GM18519 (cell line): ENCODE measurements around the gene GTF2H4.

Source experiments
- ATAC-seq: cut with Tn5 transposase; IDR thresholded peaks from one replicate; pipeline ENCODE4 v1.9.1; 2021; ENCODE audit warnings: mild to moderate bottlenecking, moderate library complexity; ENCODE audit not compliant: unreplicated experiment, low FRiP score

Gene GTF2H4

GRCh38 chr6:30947231-30947630 is 39.2 kb downstream of the GTF2H4 start:
- no peak for ATAC-seq

GRCh38 chr6:30948811-30949210 is 40.8 kb downstream of the GTF2H4 start:
- no peak for ATAC-seq

GRCh38 chr6:30951907-30952469 is 44.0 kb downstream of the GTF2H4 start:
- ATAC-seq = no peak

GRCh38 chr6:30954631-30955366 is 46.8 kb downstream of the GTF2H4 start:
- ATAC-seq = no peak

GRCh38 chr6:30955367-30956042 is 47.5 kb downstream of the GTF2H4 start:
- peak; percentile 51 for ATAC-seq

GRCh38 chr6:30957716-30958115 is 49.7 kb downstream of the GTF2H4 start:
- ATAC-seq = no peak

GRCh38 chr6:30960907-30961673 is 53.1 kb downstream of the GTF2H4 start:
- ATAC-seq = no peak

- ATAC-seq = no peak
These were observed 54.7 kb downstream of the GTF2H4 start for GRCh38 chr6:30962716-30963115.

GRCh38 chr6:30963641-30964040 is 55.6 kb downstream of the GTF2H4 start:
- ATAC-seq = no peak
